ENCODE data around the gene HABP2. TPM values are rescaled to one million over a fixed set of nuclear protein-coding genes. Genes with fewer than 3 reads are reported as not detected.
A peak's percentile ranks its signal among the peaks of the same experiment; 100 is the strongest.

HABP2 gene
- total and polyA plus RNA-seq, 9 of the 15 experiments (the other 6 are each of a cell fraction or from before 2014, with no cell fraction given), result 0.09 TPM; not detected in 8

DNA sequence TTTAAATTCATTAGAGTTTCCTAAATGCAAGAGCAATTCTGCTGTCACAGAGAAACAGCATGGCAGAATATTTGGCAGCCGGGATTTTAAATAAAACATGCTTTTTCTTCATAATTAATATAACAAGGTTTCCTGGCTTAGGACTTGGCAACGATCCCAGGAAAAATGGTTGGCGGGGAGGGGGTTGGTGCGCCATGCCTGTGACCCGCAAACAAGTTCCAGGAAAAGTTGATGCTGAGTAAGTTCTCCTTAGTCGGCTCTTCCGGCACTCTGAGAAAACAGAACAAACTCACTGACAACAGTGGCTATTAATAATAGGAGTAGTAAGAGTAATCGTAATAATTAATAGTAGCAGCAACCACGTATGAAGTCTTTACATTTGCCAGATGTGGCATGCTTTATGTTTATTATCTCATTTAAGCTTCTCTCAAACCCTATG is 4.6 kb downstream of the HABP2 start (continued):
- TF ChIP-seq, protein P1, sequence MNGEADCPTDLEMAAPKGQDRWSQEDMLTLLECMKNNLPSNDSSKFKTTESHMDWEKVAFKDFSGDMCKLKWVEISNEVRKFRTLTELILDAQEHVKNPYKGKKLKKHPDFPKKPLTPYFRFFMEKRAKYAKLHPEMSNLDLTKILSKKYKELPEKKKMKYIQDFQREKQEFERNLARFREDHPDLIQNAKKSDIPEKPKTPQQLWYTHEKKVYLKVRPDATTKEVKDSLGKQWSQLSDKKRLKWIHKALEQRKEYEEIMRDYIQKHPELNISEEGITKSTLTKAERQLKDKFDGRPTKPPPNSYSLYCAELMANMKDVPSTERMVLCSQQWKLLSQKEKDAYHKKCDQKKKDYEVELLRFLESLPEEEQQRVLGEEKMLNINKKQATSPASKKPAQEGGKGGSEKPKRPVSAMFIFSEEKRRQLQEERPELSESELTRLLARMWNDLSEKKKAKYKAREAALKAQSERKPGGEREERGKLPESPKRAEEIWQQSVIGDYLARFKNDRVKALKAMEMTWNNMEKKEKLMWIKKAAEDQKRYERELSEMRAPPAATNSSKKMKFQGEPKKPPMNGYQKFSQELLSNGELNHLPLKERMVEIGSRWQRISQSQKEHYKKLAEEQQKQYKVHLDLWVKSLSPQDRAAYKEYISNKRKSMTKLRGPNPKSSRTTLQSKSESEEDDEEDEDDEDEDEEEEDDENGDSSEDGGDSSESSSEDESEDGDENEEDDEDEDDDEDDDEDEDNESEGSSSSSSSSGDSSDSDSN (IDR thresholded peaks at IDR 0.05; ENCODE audit: borderline replicate concordance in 1 of 2, low read depth in 2 of 2, low read length in 2 of 2), result no peak

DNA sequence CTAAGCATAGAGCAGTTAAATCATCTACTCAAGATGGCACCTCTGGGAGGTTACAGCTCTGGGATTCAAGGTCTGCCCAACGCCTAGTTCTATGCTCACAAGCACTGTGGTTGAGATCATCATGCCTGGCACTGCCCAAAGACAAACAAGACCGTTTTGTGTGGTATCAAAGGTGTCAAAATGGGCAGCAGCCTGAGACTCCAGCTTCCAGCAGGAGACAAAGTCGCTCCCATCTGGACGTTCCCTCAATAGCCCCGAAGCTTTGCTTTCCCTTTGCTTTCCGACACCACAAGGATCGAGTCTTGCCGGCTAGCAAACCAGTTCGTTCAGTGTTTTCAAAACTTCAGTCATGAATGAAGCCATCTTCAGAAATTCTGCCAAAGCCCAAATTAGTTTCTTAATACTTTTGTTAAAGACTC is 5.1 kb downstream of the HABP2 start:
- no peaks in the 10 kb centered on the region for H3K9me1 ChIP-seq (ENCODE audit: control insufficient read depth, insufficient read depth, low read length)
- peak overlapping the region; percentile 36 for H3K4me2 ChIP-seq (ENCODE audit: insufficient read depth, low read length)

More for the DNA sequence above, 5.1 kb downstream of the HABP2 start:
- Histone ChIP-seq H3K36me3 (ENCODE audit: control insufficient read depth, insufficient read depth, low read length) (no peaks in the 10 kb centered on the region), H3K27me3 (ENCODE audit: control insufficient read depth in 2 of 2, insufficient read depth in 2 of 2, low read length in 2 of 2) (no peaks in the 10 kb centered on the region), H3K27ac (ENCODE audit: extremely low read depth, low read depth, low read length) (no peak overlapping the region; the same call in 2 of the 3 replicates), H3K4me3 (no peak overlapping the region), H3K79me2 (ENCODE audit: control insufficient read depth, insufficient read depth, low read length) (no peaks in the 10 kb centered on the region), H3K9me3 (replicated peaks; ENCODE audit: control insufficient read depth, insufficient read depth, low read depth, low read length) (no peaks in the 10 kb centered on the region), H3K4me1 (replicated peaks in 1 of 2; ENCODE audit: control insufficient read depth in 2 of 2, insufficient read depth in 2 of 2, low read length in 2 of 2) (peaks cover 0 to 15% of the 10 kb centered on the region in 2 experiments; a peak in 3 of 5 replicates), H4K20me1 (replicated peaks; ENCODE audit: control insufficient read depth, insufficient read depth, low read length) (no peaks in the 10 kb centered on the region), H3K9ac (ENCODE audit: insufficient read depth in 1 of 2, low read depth in 2 of 2, low read length in 2 of 2) (no peak overlapping the region), H2AFZ (ENCODE audit: low read depth, low read length) (peak overlapping the region; percentile 73)
- ChIA-PET POLR2A (no interaction called here), CTCF (ENCODE audit: low intra/inter-chr PET ratio) (no interaction called here)
- no peak for DNase-seq (ENCODE audit: extremely low read depth in 1 of 4, low spot score in 3 of 4)
- no TSS peak for BruUV-seq (replicated peaks)
- no peak for TF ChIP-seq SLC30A9 (CRISPR knock-in tag; IDR thresholded peaks at IDR 0.05)
- no peak for TF ChIP-seq ZNF408 (CRISPR knock-in tag; IDR thresholded peaks at IDR 0.05; ENCODE audit: low read depth)
- TF ChIP-seq ZNF143 (CRISPR knock-in tag; IDR thresholded peaks at IDR 0.05), result no peak
- no peak for TF ChIP-seq NBN (IDR thresholded peaks at IDR 0.05; ENCODE audit: low read depth)
- TF ChIP-seq ZNF354B (CRISPR knock-in tag; IDR thresholded peaks at IDR 0.05), result no peak
- TF ChIP-seq SRF (CRISPR knock-in tag; IDR thresholded peaks at IDR 0.05), result no peak
- TF ChIP-seq, protein P2, sequence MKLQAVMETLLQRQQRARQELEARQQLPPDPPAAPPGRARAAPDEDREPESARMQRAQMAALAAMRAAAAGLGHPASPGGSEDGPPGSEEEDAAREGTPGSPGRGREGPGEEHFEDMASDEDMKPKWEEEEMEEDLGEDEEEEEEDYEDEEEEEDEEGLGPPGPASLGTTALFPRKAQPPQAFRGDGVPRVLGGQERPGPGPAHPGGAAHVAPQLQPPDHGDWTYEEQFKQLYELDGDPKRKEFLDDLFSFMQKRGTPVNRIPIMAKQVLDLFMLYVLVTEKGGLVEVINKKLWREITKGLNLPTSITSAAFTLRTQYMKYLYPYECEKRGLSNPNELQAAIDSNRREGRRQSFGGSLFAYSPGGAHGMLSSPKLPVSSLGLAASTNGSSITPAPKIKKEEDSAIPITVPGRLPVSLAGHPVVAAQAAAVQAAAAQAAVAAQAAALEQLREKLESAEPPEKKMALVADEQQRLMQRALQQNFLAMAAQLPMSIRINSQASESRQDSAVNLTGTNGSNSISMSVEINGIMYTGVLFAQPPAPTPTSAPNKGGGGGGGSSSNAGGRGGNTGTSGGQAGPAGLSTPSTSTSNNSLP (IDR thresholded peaks at IDR 0.05; ENCODE audit: borderline replicate concordance, low read depth, low read length), result no peak
- TF ChIP-seq NEUROD1 (IDR thresholded peaks at IDR 0.05; ENCODE audit: borderline replicate concordance, low read depth, low read length, partially characterized antibody), result no peak
- TF ChIP-seq YBX1 (IDR thresholded peaks at IDR 0.05), result no peak
- in situ Hi-C loops (cut with MboI), result no loop called here
- FAIRE-seq, result no peak
- peak; percentile 20; the same call in 1 of the 3 replicates for ATAC-seq
- 62% methylated on average over 9 of the region's 9 CpGs for WGBS (ENCODE audit: insufficient coverage, low coverage, missing lambda C conversion rate)
- intact Hi-C loops (cut with micrococcal nuclease), result no loop called here
